Skin of body (tissue), 2 donors: ENCODE data around the gene NAA38. TPM values are rescaled to one million over a fixed set of nuclear protein-coding genes. Genes with fewer than 3 reads are reported as not detected.

Experiments
- DNase-seq: peaks from one replicate; lab custom pipeline; 2025; lab: John Stamatoyannopoulos, UW
- total RNA-seq: library from RNA; depleted of rRNA; stranded (reverse); fragments of >200 nt; gene quantifications from one replicate; pipeline ENCODE4 v1.2.3, GENCODE V29; 2014

NAA38 gene
- total RNA-seq, 1 donor from 2014 or later: 39.9 TPM

DNA sequence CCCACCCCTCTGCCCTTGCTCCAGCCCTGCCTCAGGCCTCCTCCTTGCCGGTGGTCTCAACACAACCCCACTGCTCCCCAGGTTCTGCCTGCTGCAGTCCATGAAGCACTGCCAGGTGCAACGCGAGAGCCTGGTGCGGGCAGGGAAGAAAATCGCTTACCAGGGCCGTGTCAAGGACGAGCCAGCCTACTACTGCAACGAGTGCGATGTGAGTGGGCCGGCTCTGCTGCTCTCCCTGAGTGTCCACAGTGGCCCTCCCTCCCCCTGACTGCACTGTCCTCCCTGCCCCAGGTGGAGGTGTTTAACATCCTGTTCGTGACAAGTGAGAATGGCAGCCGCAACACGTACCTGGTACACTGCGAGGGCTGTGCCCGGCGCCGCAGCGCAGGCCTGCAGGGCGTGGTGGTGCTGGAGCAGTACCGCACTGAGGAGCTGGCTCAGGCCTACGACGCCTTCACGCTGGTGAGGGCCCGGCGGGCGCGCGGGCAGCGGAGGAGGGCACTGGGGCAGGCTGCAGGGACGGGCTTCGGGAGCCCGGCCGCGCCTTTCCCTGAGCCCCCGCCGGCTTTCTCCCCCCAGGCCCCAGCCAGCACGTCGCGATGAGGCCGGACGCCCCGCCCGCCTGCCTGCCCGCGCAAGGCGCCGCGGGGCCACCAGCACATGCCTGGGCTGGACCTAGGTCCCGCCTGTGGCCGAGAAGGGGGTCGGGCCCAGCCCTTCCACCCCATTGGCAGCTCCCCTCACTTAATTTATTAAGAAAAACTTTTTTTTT lies 4.3 kb downstream of the NAA38 start:
- no peak for DNase-seq

DNA sequence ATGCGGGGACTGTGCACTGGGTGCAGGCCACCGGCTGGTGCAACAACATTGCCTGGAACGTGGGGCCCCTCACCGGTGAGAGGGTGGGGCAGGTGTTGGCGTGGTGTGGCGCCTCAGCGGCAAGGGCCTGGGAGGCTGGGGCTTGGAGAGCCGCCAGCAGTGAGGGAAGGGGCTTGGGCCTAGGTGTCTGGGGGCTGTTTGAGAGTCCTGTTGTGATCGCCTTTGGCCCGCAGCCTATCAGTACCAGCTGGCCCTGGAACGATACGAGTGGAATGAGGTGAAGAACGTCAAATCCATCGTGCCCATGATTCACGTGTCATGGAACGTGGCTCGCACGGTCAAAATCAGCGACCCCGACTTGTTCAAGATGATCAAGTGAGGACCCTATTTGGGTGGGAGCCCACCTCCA lies 5.1 kb downstream of the NAA38 start:
- DNase-seq: no peak

DNA sequence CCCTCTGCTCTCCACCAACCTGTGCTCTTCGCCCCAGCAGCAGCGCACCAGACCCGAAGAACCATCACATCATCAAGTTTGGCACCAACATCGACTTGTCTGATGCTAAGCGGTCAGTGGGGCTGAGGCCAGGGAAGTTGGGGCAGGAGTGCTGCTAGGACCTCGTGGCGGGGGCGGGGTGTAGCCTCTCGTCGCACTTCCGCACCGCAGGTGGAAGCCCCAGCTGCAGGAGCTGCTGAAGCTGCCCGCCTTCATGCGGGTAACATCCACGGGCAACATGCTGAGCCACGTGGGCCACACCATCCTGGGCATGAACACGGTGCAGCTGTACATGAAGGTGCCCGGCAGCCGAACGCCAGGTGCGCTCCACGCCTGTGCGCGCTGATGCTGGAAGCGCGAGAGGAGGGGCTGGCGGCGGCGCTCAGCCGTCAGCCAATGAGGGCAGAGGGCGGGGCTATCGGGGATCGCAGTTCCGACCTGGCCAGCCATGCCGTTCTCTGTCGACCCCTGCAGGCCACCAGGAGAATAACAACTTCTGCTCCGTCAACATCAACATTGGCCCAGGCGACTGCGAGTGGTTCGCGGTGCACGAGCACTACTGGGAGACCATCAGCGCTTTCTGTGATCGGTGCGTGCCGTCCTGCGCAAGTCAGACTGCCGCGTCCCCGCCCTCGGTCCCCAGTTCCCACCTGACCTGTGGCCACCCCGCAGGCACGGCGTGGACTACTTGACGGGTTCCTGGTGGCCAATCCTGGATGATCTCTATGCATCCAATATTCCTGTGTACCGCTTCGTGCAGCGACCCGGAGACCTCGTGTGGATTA lies 5.7 kb downstream of the NAA38 start:
- peak; percentile 89 for DNase-seq

DNA sequence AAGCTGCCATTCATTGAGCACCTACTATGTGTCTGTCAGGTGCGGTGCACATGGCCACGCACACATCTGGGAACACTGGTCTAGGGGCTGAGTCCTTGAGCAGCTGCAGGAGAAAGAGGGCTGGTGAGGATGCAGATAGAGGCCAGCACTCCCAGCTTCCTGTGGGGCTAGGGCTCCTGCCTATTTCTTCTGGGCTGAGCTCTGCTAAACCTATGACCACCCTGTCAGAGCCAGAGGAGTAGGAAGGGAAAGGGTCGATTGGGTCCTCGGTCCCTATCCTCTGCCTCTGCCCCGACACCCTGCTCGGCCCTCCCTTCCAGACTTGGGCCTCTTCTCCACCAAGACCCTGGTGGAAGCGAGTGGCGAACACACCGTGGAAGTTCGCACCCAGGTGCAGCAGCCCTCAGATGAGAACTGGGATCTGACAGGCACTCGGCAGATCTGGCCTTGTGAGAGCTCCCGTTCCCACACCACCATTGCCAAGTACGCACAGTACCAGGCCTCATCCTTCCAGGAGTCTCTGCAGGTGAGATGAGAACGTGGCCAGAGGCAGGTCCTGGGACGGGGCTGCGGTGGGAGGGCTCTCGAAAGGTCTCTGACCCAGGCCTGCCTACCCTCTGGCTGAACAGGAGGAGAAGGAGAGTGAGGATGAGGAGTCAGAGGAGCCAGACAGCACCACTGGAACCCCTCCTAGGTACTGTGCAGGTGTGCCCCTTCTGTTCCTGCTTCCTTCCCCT lies 6.5 kb downstream of the NAA38 start:
- no peak for DNase-seq

DNA sequence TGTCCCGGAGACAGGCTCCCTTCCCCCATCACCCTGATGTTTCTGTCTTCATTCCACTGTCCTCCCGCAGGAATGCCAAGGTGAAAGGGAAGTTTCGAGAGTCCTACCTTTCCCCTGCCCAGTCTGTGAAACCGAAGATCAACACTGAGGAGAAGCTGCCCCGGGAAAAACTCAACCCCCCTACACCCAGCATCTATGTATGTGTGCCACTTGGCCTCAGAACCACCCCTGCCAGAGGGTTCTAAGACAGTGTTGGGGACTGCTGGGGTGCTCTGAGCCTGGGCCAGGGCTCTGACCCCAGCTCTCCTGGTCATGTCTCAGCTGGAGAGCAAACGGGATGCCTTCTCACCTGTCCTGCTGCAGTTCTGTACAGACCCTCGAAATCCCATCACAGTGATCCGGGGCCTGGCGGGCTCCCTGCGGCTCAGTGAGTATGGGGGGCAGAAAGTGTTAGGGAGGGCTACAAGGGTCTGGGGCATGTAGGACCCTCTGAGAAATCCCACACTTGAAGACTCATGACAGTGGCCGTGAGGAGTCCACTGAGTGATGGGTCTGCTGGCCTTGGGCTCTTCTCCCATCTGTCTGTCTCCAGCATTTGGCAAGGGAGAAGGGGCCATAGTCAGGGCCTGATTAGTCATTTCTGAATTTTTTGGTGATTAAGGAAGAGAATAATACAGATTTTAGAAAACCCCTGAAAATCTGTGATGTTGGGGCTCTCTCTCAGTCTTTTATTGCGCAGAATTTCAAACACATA lies 7.4 kb downstream of the NAA38 start:
- DNase-seq: no peak

DNA sequence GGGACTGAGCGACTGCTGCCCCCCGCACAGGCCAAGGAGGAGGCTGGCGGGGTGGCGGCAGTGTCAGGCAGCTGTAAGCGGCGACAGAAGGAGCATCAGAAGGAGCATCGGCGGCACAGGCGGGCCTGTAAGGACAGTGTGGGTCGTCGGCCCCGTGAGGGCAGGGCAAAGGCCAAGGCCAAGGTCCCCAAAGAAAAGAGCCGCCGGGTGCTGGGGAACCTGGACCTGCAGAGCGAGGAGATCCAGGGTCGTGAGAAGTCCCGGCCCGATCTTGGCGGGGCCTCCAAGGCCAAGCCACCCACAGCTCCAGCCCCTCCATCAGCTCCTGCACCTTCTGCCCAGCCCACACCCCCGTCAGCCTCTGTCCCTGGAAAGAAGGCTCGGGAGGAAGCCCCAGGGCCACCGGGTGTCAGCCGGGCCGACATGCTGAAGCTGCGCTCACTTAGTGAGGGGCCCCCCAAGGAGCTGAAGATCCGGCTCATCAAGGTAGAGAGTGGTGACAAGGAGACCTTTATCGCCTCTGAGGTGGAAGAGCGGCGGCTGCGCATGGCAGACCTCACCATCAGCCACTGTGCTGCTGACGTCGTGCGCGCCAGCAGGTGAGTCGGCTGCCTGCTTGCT lies 8.1 kb downstream of the NAA38 start:
- no peak for DNase-seq

DNA sequence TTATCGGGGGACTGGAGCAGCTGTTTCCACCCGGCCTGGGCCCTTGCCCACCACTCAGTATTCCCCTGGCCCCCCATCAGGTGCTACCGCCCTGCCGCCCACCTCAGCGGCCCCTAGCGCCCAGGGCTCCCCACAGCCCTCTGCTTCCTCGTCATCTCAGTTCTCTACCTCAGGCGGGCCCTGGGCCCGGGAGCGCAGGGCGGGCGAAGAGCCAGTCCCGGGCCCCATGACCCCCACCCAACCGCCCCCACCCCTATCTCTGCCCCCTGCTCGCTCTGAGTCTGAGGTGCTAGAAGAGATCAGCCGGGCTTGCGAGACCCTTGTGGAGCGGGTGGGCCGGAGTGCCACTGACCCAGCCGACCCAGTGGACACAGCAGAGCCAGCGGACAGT lies 8.6 kb downstream of the NAA38 start:
- DNase-seq: no peak

DNA sequence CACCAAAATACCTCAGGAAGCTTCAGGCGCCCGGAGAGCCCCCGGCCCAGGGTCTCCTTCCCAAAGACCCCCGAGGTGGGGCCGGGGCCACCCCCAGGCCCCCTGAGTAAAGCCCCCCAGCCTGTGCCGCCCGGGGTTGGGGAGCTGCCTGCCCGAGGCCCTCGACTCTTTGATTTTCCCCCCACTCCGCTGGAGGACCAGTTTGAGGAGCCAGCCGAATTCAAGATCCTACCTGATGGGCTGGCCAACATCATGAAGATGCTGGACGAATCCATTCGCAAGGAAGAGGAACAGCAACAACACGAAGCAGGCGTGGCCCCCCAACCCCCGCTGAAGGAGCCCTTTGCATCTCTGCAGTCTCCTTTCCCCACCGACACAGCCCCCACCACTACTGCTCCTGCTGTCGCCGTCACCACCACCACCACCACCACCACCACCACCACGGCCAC lies 9.2 kb downstream of the NAA38 start:
- DNase-seq: no peak

DNA sequence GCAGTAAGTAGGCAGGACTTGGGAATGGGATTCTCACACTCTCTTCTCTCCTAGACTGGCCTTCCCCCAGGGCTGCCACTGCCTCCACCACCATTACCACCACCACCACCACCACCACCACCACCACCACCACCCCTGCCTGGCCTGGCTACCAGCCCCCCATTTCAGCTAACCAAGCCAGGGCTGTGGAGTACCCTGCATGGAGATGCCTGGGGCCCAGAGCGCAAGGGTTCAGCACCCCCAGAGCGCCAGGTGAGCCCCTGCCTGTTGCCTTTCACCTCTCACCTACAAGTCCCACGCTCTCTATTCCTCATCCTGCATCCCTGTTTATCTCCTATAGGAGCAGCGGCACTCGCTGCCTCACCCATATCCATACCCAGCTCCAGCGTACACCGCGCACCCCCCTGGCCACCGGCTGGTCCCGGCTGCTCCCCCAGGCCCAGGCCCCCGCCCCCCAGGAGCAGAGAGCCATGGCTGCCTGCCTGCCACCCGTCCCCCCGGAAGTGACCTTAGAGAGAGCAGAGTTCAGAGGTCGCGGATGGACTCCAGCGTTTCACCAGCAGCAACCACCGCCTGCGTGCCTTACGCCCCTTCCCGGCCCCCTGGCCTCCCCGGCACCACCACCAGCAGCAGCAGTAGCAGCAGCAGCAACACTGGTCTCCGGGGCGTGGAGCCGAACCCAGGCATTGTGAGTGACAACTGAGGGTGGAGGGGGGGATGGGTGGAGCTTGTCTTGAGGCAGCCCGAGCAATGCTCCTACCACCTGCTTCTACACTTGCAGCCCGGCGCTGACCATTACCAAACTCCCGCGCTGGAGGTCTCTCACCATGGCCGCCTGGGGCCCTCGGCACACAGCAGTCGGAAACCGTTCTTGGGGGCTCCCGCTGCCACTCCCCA lies 10.3 kb downstream of the NAA38 start:
- no peak for DNase-seq

DNA sequence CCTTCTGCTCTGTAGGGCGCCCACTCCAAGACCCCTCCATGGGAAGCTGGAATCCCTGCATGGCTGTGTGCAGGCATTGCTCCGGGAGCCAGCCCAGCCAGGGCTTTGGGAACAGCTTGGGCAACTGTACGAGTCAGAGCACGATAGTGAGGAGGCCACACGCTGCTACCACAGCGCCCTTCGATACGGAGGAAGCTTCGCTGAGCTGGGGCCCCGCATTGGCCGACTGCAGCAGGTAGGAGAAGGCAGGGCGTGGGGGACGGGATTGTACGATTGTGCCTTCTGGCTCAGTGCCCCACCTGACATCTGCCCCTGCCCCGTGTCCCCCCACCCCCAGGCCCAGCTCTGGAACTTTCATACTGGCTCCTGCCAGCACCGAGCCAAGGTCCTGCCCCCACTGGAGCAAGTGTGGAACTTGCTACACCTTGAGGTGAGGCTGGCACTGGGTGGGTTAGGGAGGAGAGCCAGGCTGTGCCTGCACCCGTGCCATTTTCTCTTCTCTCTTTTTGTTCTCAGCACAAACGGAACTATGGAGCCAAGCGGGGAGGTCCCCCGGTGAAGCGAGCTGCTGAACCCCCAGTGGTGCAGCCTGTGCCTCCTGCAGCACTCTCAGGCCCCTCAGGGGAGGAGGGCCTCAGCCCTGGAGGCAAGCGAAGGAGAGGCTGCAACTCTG lies 11.2 kb downstream of the NAA38 start:
- DNase-seq: no peak

DNA sequence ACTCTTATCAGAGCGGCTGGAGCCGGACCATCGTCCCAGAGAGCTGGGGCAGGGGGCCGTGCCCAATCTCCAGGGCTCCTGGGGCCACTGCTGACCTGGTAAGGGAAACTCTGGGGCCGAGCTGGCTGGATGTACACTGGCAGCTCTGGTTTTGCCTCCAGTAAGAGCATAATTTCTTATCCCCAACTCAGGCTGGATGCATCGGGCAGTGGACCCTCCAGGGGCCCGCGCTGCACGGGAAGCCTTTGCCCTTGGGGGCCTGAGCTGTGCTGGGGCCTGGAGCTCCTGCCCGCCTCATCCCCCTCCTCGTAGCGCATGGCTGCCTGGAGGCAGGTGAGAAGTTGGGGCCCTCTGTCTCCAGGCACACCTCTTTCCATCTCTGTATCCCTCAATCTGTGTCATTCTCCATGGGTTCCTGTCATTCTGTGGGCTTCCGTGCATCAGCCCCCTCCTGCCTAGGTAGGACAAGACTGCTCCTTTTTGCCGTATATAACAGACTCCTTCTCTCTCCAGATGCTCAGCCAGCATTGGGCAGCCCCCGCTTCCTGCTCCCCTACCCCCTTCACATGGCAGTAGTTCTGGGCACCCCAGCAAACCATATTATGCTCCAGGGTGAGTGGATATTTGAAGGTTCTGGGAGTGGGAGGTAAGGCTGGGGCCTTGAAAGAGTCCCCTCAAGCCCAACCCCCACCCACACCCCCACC lies 11.8 kb downstream of the NAA38 start:
- no peak for DNase-seq

DNA sequence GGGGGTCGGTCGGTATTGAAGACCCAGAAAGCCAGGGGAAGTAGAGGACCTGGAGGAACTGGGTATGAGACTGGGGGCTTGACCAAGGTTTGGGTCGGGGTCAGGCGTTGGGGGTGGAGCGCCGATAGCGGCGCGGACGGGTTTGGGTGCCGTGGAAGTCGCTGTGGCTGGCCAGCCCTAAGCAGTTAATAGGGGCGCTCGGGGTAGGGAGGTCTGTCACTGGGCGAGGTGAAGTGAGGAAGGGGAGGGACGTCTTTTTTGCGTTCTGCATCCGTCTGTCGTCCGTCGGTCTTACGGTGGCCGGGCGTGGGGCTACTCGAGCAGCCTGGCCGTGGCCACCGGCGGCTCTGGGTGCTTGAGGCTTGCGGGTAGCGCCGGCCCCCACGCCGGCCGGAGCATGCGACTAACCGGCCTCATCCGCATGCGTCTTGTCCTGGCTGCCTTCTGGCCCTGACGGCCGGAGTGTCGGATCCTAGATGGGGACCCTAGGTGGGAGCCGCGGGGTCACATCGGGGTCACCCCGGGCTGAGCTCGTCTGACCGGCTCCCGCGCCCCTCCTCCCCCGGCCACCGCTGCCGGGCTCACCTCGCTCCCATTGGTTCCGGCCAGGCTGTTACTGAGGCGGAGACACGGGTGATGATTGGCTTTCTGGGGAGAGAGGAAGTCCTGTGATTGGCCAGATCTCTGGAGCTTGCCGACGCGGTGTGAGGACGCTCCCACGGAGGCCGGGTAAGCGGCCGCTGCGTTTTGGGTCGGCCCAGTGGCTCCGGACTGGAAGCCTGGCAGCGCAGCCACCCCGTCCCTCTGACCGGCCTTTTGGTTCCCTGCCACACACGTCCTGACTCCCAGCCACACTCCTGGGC lies 12.8 kb downstream of the NAA38 start:
- DNase-seq: peak; percentile 90

DNA sequence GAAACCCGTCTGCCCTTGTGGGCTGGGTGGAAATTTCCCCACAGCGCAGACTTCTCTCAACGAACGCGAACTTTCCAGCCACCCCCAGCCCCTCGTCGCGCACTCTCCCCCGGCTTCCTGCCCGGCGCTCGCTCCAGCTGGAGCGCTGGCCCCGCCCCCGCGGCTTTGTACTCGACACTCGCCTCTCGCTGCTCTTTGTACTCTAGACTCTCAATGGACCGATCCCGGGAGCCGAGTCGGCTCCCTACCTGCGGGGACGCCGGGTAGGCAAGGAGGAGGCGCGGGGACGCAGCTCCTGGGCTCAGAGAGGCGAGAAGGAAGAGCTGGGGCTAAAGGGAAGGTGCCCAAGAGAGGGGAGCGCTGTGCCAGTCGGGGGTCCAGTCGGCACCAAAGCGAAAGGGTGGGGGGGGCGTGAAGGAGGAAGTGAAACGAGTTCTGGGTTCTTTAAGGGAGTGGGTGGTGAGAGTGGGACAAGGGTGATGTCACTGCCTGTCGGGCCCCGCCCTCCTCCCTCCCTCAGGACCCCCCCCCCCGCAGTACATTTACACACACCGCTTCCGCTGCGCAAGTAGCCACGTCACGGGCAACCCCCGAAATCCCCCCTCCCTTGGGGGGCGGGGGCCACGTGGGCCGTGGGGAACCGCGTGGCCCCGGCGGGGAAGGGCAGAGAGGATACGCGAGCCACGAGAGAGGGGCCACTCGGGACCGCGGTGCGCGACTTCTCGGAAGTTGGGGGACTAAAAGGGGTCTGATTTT lies 13.6 kb downstream of the NAA38 start:
- peak; percentile 64 for DNase-seq

DNA sequence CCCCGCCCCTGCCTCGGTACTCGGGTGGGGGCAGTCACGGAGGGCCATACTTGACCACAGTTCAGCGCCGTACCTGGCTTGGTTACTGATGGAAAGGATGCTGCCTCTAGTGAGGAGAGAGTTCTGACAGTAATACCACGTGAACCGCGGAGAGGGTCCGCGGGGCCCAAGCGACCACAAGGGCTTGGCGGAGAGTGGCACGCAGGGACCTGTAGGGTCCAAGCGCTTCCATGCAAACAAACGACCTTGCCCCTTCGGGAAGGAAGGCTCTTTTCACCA lies 14.2 kb downstream of the NAA38 start:
- no peak for DNase-seq

DNA sequence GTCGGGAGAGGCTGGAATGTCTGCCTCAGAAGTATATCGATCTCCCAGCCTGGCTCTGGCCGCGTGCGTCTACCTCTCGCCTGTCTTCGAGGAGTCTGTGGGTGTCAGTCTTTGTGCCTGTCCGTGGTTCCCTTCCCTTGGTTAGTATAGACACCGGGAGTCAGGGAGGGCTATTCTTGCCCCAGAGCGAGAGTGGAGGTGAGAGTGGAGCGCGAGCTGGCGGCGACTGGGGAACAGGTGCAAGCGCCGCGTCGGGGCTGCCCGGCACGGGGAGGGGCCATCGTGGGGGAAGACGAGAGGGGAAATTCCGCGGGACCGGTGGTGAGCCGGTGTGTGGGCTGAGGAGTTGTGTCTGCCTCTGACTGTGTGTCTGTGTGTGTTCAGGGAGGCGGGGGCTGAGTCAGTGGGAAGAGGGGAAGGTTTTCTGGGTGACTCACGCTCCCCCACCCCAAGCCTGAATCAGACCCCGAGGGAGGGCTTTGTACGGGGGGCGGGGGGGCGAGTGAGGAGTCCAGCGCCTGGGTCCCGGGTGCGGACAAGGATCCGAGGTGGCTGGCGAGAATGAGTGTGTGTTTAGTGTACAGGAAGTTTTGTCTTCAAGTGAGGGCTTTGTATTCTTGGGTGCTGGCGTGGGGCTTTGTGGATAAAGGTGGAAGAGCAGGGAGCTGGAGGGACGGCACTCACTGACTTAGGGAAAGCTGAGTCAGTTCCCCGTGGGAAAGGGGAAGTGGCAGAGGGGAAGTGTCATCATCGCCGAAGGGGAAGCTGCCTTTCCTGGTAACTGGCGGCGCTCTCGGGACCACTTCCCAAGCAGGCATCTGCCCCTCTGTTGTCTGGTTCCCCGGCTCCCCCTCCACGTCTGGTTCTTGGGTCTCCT lies 14.7 kb downstream of the NAA38 start:
- DNase-seq: peak; percentile 79

DNA sequence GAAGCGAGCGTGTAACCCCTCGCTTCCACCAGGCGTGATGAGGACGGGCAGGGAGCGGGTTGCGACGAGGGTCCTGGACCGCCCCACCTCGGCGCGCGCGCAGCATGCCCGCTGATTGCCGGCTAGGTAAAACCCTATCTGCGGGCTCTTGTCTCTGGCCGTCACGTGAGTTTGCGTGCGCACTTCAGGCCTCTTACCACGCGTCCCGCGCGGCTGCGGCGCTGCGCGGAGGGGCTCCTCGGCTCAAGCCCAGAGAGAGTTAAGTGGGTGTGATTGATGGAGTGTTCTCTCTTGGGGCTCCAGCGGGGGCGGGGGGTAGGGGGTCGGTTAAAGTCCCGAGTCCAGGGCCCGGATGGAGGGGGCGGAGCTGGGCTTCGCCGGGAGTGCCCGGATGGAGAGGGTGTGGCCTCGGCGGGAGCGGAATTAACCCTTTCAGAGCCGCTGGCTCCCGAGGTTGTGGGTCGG lies 15.4 kb downstream of the NAA38 start:
- peak; percentile 89 for DNase-seq
